H1 (cell line): Measurements from ENCODE around the gene RABGGTA. TPM values are rescaled to one million over a fixed set of nuclear protein-coding genes. Genes with fewer than 3 reads are reported as not detected.

Source experiments
- CREB1 ChIP-seq: IDR thresholded peaks from 2 replicates; pipeline ENCODE4 v1.6.1; 2012; ENCODE audit warnings: inconsistent platforms
- TAF7 ChIP-seq: optimal IDR thresholded peaks from 2 replicates; pipeline ENCODE3; 2011; ENCODE audit warnings: low read depth, mild to moderate bottlenecking, inconsistent platforms, low read length, moderate library complexity, borderline replicate concordance
- YY1 ChIP-seq: IDR thresholded peaks from 2 replicates; pipeline ENCODE4 v1.6.1; 2011; ENCODE audit warnings: low read depth, mild to moderate bottlenecking, low read length
- polyA plus RNA-seq, 7 experiments: library from polyadenylated mRNA; depleted of rRNA in 3 of 7; stranded (reverse) in 5 of 7; unstranded in 2 of 7; fragments of >200 nt in 5 of 7; fragments of 200-250 nt in 2 of 7; gene quantifications; 1 replicate in 5 of 7; 2 replicates in 1 of 7; 4 replicates in 1 of 7; pipeline versions ENCODE4 v1.2.1 to v1.2.3, GENCODE V29; 2011 to 2013; ENCODE audit warnings: missing spikeins in 2 of 7, mixed read lengths in 2 of 7
- total RNA-seq: library from RNA; stranded (reverse); fragmentation: NEBNext Ultra II Directional; extraction: Animal tissue kit (Norgen Biotek cat#: 25700); gene quantifications from 2 replicates; pipeline ENCODE4 v1.2.1, GENCODE V29; 2021

RABGGTA gene
- total and polyA plus RNA-seq, 2 of the 8 experiments (the other 6 are each of a cell fraction or from before 2014, with no cell fraction given) = 16.0 to 49.8 TPM

GRCh38 chr14:24304019-24304387 lies 32.6 kb upstream of the RABGGTA start (continued):
- no peak for TF ChIP-seq TAF7
- TF ChIP-seq CREB1 = no peak
- TF ChIP-seq YY1 = no peak
